Osteocyte (in vitro differentiated cells): ENCODE measurements around the gene BNC2. TPM values are rescaled to one million over a fixed set of nuclear protein-coding genes. Genes with fewer than 3 reads are reported as not detected.

ENCODE experiments used
- DNase-seq: peaks from one replicate; pipeline ENCODE4 v3.0.0; 2021; ENCODE audit warnings: mixed read lengths; ENCODE audit not compliant: unreplicated experiment; ENCODE audit errors: extremely low spot score
- H3K27ac Mint-ChIP-seq: one replicate; pipeline ENCODE4 v1.8.0; 2021; ENCODE audit warnings: mild to moderate bottlenecking, mixed read lengths; ENCODE audit not compliant: unreplicated experiment
- H3K27me3 Mint-ChIP-seq: one replicate; pipeline ENCODE4 v1.8.0; 2021; ENCODE audit warnings: mixed read lengths; ENCODE audit not compliant: unreplicated experiment
- H3K36me3 Mint-ChIP-seq: one replicate; pipeline ENCODE4 v1.8.0; 2021; ENCODE audit warnings: mixed read lengths; ENCODE audit not compliant: unreplicated experiment
- H3K4me1 Mint-ChIP-seq: one replicate; pipeline ENCODE4 v1.8.0; 2021; ENCODE audit warnings: mixed read lengths; ENCODE audit not compliant: unreplicated experiment
- H3K4me3 Mint-ChIP-seq: one replicate; pipeline ENCODE4 v1.8.0; 2021; ENCODE audit warnings: mild to moderate bottlenecking, moderate library complexity, mixed read lengths; ENCODE audit not compliant: unreplicated experiment
- H3K9me3 Mint-ChIP-seq: one replicate; pipeline ENCODE4 v1.8.0; 2021; ENCODE audit warnings: mixed read lengths; ENCODE audit not compliant: unreplicated experiment
- CTCF ChIP-seq: fragments of 200-600 bp; sonication (generic); IDR thresholded peaks from 2 replicates; pipeline ENCODE4 v1.5.0; 2021; ENCODE audit warnings: antibody characterized with exemption, mild to moderate bottlenecking, moderate library complexity
- total RNA-seq: library from RNA; stranded (reverse); gene quantifications from 2 replicates; pipeline ENCODE4 v1.2.1, GENCODE V29; 2021

Gene BNC2
- total RNA-seq, 1 donor from 2014 or later: 66.5 TPM

- H3K36me3 Mint-ChIP-seq: peaks cover 2% of the 10 kb centered on the region
- no peak for TF ChIP-seq CTCF
- peaks cover 9% of the 10 kb centered on the region for H3K4me1 Mint-ChIP-seq
- H3K27ac Mint-ChIP-seq: no peak overlapping the region
- H3K4me3 Mint-ChIP-seq: no peak overlapping the region
- DNase-seq: no peak
- no peaks in the 10 kb centered on the region for H3K9me3 Mint-ChIP-seq
- H3K27me3 Mint-ChIP-seq: no peaks in the 10 kb centered on the region
Measured at GRCh38 chr9:16753256-16753655, 117.2 kb downstream of the BNC2 start.

- Mint-ChIP-seq H3K27me3 (no peaks in the 10 kb centered on the region), H3K4me3 (no peak overlapping the region), H3K36me3 (peaks cover 2% of the 10 kb centered on the region), H3K4me1 (peaks cover 12% of the 10 kb centered on the region), H3K9me3 (no peaks in the 10 kb centered on the region), H3K27ac (no peak overlapping the region)
- DNase-seq: no peak
- no peak for TF ChIP-seq CTCF
Measured at GRCh38 chr9:16752601-16753000, 117.9 kb downstream of the BNC2 start.

GRCh38 chr9:16750553-16750952 is 119.9 kb downstream of the BNC2 start:
- H3K4me1 Mint-ChIP-seq: peaks cover 13% of the 10 kb centered on the region
- H3K27me3 Mint-ChIP-seq: no peaks in the 10 kb centered on the region
- TF ChIP-seq CTCF: no peak
- H3K4me3 Mint-ChIP-seq: no peak overlapping the region
- no peaks in the 10 kb centered on the region for H3K36me3 Mint-ChIP-seq
- no peaks in the 10 kb centered on the region for H3K9me3 Mint-ChIP-seq
- DNase-seq: no peak
- no peak overlapping the region for H3K27ac Mint-ChIP-seq

- TF ChIP-seq CTCF: no peak
- Mint-ChIP-seq H3K4me1 (peaks cover 26% of the 10 kb centered on the region), H3K36me3 (no peaks in the 10 kb centered on the region), H3K27me3 (no peaks in the 10 kb centered on the region), H3K4me3 (no peak overlapping the region), H3K27ac (no peak overlapping the region), H3K9me3 (no peaks in the 10 kb centered on the region)
- no peak for DNase-seq
Measured at GRCh38 chr9:16745359-16745758, 125.1 kb downstream of the BNC2 start.

GRCh38 chr9:16744394-16744793 is 126.1 kb downstream of the BNC2 start:
- no peaks in the 10 kb centered on the region for H3K27me3 Mint-ChIP-seq
- peak overlapping the region; percentile 52 for H3K27ac Mint-ChIP-seq
- TF ChIP-seq CTCF: no peak
- H3K4me1 Mint-ChIP-seq: peaks cover 24% of the 10 kb centered on the region
- peaks cover 2% of the 10 kb centered on the region for H3K36me3 Mint-ChIP-seq
- DNase-seq: no peak
- H3K4me3 Mint-ChIP-seq: no peak overlapping the region
- H3K9me3 Mint-ChIP-seq: no peaks in the 10 kb centered on the region
